HEK293T (cell line): Measurements from ENCODE around the gene PARVA.

ENCODE experiments used
- CTCF ChIA-PET: fragments of 350-600 bp; formaldehyde crosslinking; extraction: SDS; loops from one replicate; lab custom pipeline; 2021; ENCODE audit warnings: antibody characterized with exemption, inconsistent platforms; lab: Yijun Ruan, JAX
- POLR2A ChIA-PET: fragments of 350-600 bp; formaldehyde crosslinking; extraction: SDS; loops from one replicate; lab custom pipeline; 2020; ENCODE audit warnings: antibody characterized with exemption, inconsistent platforms; lab: Yijun Ruan, JAX
- DNase-seq: peaks from one replicate; pipeline ENCODE4 v3.0.0; 2012; ENCODE audit warnings: mixed read lengths; ENCODE audit errors: extremely low spot score
- ARNT ChIP-seq: fragments of 450-650 bp; IDR thresholded peaks from 2 replicates; pipeline ENCODE4 v1.6.1; 2017; ENCODE audit warnings: mild to moderate bottlenecking
- BHLHE40 ChIP-seq: fragments of 450-650 bp; IDR thresholded peaks from 2 replicates; pipeline ENCODE4 v1.6.1; 2016; ENCODE audit warnings: mild to moderate bottlenecking, moderate library complexity, borderline replicate concordance
- CTBP1 ChIP-seq: fragments of 450-650 bp; IDR thresholded peaks from 2 replicates; pipeline ENCODE4 v1.6.1; 2016; ENCODE audit warnings: borderline replicate concordance
- ELF4 ChIP-seq: fragments of 450-650 bp; IDR thresholded peaks from 2 replicates; pipeline ENCODE4 v1.6.1; 2017; ENCODE audit warnings: antibody characterized with exemption
- FOXA1 ChIP-seq: fragments of 450-650 bp; IDR thresholded peaks from 2 replicates; pipeline ENCODE4 v1.6.1; 2016; ENCODE audit warnings: mild to moderate bottlenecking
- FOXK2 ChIP-seq: fragments of 450-650 bp; IDR thresholded peaks from 2 replicates; pipeline ENCODE4 v1.6.1; 2016; ENCODE audit warnings: mild to moderate bottlenecking
- FOXM1 ChIP-seq: fragments of 450-650 bp; IDR thresholded peaks from 2 replicates; pipeline ENCODE4 v1.6.1; 2017; ENCODE audit warnings: mild to moderate bottlenecking, borderline replicate concordance
- HDGF ChIP-seq: fragments of 450-650 bp; IDR thresholded peaks from 2 replicates; pipeline ENCODE4 v1.6.1; 2017; ENCODE audit warnings: antibody characterized with exemption, borderline replicate concordance
- L3MBTL2 ChIP-seq: fragments of 450-650 bp; conservative IDR thresholded peaks from 2 replicates; pipeline ENCODE4 v1.6.1; 2016; ENCODE audit warnings: mild to moderate bottlenecking
- LEF1 ChIP-seq: fragments of 450-650 bp; IDR thresholded peaks from 2 replicates; pipeline ENCODE4 v1.6.1; 2017; ENCODE audit warnings: mild to moderate bottlenecking, borderline replicate concordance
- NFRKB ChIP-seq: fragments of 450-650 bp; IDR thresholded peaks from 2 replicates; pipeline ENCODE4 v1.6.1; 2016; ENCODE audit warnings: mild to moderate bottlenecking, moderate library complexity
- SP1 ChIP-seq: fragments of 450-650 bp; IDR thresholded peaks from 2 replicates; pipeline ENCODE4 v1.6.1; 2017
- SUZ12 ChIP-seq: fragments of 450-650 bp; IDR thresholded peaks from 2 replicates; pipeline ENCODE4 v1.6.1; 2016; ENCODE audit warnings: mild to moderate bottlenecking
- TARDBP ChIP-seq: fragments of 450-650 bp; IDR thresholded peaks from 2 replicates; pipeline ENCODE4 v1.6.1; 2016
- ZNF384 ChIP-seq: fragments of 450-650 bp; IDR thresholded peaks from 2 replicates; pipeline ENCODE4 v1.6.1; 2016
- TF ChIP-seq, protein P1 (sequence below): fragments of 450-650 bp; IDR thresholded peaks from 2 replicates; pipeline ENCODE4 v1.6.1; 2016

Gene PARVA

DNA sequence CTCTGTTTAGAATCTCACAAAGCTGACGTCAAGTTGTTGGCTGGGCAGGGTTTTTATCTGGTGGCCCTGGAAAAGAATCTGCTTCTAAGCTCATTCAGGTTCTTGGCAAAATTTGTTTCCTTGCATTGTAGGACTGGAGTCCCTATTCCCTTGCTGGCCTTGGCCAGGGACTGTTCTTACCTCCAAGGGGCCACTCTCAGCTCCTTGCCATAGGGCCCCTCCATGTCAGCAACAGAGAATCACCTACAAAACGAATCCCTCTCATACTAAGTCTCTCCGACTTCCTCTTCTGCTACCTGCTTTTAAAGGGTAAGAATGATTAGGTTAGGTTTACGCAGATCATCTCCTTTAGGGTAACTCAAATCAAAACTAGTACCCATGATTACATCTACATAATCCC, 63.2 kb downstream of the PARVA start:
- POLR2A ChIA-PET: no interaction called here
- TF ChIP-seq FOXK2 (no peak), FOXA1 (no peak), TARDBP (no peak), NFRKB (no peak), FOXM1 (no peak)
- CTCF ChIA-PET: interaction anchor here (0.7 kb wide), 1 partner anchor 13 kb away, joined by 3 read pairs; no protein-coding TSS in a partner anchor
- DNase-seq: no peak

- DNase-seq: no peak
- CTCF ChIA-PET: no interaction called here
- TF ChIP-seq SP1 (no peak), NFRKB (no peak), SUZ12 (no peak), L3MBTL2 (no peak), CTBP1 (no peak), ELF4 (no peak), FOXM1 (no peak), FOXA1 (no peak), FOXK2 (no peak), ARNT (no peak), HDGF (no peak), BHLHE40 (no peak), LEF1 (no peak), TARDBP (no peak)
- TF ChIP-seq, protein P1, sequence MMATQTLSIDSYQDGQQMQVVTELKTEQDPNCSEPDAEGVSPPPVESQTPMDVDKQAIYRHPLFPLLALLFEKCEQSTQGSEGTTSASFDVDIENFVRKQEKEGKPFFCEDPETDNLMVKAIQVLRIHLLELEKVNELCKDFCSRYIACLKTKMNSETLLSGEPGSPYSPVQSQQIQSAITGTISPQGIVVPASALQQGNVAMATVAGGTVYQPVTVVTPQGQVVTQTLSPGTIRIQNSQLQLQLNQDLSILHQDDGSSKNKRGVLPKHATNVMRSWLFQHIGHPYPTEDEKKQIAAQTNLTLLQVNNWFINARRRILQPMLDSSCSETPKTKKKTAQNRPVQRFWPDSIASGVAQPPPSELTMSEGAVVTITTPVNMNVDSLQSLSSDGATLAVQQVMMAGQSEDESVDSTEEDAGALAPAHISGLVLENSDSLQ: no peak
- POLR2A ChIA-PET: no interaction called here
Observed at GRCh38 chr11:12441231-12441861, 64.0 kb downstream of the PARVA start.

- ChIA-PET POLR2A (no interaction called here), CTCF (no interaction called here)
- TF ChIP-seq ZNF384 (no peak), CTBP1 (no peak), SUZ12 (no peak), FOXK2 (no peak), NFRKB (no peak), ARNT (no peak), L3MBTL2 (no peak), LEF1 (no peak), HDGF (no peak), FOXM1 (no peak), ELF4 (no peak), SP1 (no peak)
- TF ChIP-seq, protein P1: no peak
- no peak for DNase-seq
Observed at GRCh38 chr11:12444601-12445000, 67.2 kb downstream of the PARVA start.

GRCh38 chr11:12445001-12445400, 67.6 kb downstream of the PARVA start:
- TF ChIP-seq HDGF (no peak), ZNF384 (no peak), TARDBP (no peak), L3MBTL2 (no peak), ELF4 (no peak), NFRKB (no peak), LEF1 (no peak), FOXA1 (no peak), SP1 (no peak), BHLHE40 (no peak)
- ChIA-PET CTCF (interaction anchor here (0.7 kb wide), 1 partner anchor 10 kb away, joined by 3 read pairs; no protein-coding TSS in a partner anchor), POLR2A (no interaction called here)
- DNase-seq: no peak

DNA sequence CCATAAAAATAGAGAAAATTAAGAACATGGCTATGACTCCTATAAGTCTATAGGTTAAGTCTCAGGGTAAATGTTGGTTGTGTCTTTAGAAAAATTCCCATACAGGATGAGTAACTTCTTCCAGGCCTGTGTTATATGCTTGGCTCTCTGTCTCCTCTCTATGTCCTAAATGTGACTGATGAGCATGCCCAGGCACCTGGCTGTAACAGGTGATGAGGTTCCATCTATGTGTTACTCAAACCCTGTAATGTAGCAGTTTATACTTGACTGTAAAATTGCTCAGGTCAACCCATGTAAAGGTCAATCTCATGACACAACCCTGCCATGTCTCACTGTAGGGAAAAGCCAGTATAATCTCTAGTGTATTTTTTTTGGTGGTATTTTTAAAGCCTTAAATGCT, 69.5 kb downstream of the PARVA start:
- CTCF ChIA-PET: no interaction called here
- POLR2A ChIA-PET: no interaction called here
- TF ChIP-seq L3MBTL2: no peak
- TF ChIP-seq ZNF384: no peak
- no peak for TF ChIP-seq ARNT
- TF ChIP-seq HDGF: no peak
- TF ChIP-seq SUZ12: no peak
- TF ChIP-seq FOXA1: no peak
- no peak for TF ChIP-seq NFRKB
- TF ChIP-seq ELF4: no peak
- TF ChIP-seq FOXK2: no peak
- no peak for TF ChIP-seq TARDBP
- TF ChIP-seq CTBP1: no peak
- TF ChIP-seq BHLHE40: no peak
- no peak for TF ChIP-seq FOXM1
- no peak for TF ChIP-seq SP1
- TF ChIP-seq, protein P1: no peak
- no peak for TF ChIP-seq LEF1
- no peak for DNase-seq

DNA sequence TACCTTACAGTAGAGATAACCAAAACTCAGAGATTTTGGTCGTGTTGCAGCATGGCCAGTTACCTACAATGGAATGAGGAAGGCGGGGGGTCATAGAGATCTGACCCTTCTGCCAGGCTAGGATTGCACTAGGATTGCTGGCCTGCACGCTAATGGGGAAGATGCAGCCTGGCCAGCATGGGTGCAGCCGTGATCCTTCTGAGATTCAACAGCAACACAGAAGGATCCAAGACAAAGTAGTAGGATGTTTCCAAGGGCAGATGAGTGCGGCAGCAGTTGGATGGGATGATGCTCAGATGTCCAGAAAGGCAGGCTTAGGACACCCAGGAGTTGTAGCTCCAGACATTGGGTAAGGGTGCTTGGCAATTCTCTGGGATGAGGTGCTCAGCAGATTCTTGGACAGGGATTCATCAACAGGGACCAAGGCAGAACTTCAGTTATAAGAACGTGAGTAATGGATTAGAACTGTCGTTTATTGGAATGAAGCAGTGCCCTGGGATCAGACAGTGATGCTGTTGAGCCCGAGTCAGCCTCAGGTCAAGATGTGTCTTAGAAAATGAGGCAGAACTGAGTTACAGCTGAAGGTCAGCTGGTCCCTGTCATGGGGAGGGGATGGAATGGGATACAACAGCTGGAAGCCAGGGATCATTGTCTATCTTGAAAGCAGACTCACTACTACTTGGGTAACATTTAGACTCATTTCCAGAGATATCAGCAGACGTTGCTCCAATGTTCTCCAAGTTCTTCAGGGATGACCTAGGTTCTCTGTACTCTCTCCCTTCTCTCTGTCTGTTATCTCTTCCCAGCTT, 71.0 kb downstream of the PARVA start:
- POLR2A ChIA-PET: no interaction called here
- CTCF ChIA-PET: no interaction called here
- TF ChIP-seq CTBP1 (no peak), NFRKB (no peak), FOXA1 (no peak), ARNT (no peak), ZNF384 (no peak), FOXK2 (no peak), ELF4 (no peak), TARDBP (no peak), SUZ12 (no peak), SP1 (no peak)
- no peak for DNase-seq
